Mesendoderm (in vitro differentiated cells): ENCODE data around the gene THRA.

Experiments used
- DNase-seq: peaks from one replicate; pipeline ENCODE4 v3.0.0; 2013
- H2AK5ac ChIP-seq: 2 replicates; pipeline ENCODE4 v1.6.1; 2013; ENCODE audit warnings: low read length, inconsistent platforms
- H2BK120ac ChIP-seq: 2 replicates; pipeline ENCODE4 v1.6.1; 2013; ENCODE audit warnings: low read depth, mild to moderate bottlenecking, low read length, moderate library complexity, mixed read lengths
- H2BK15ac ChIP-seq: replicated peaks from 2 replicates; pipeline ENCODE4 v1.6.1; 2013; ENCODE audit warnings: low read depth, mild to moderate bottlenecking, moderate library complexity
- H2BK5ac ChIP-seq: 2 replicates; pipeline ENCODE4 v1.6.1; 2013; ENCODE audit warnings: low read length, inconsistent platforms
- H3K18ac ChIP-seq: 2 replicates; pipeline ENCODE4 v1.6.1; 2013; ENCODE audit warnings: mild to moderate bottlenecking, low read length, mixed read lengths
- H3K23ac ChIP-seq: one replicate; pipeline ENCODE4 v1.6.1; 2013; ENCODE audit warnings: low read length
- H3K27ac ChIP-seq: 2 replicates; pipeline ENCODE4 v1.5.1; 2013; ENCODE audit warnings: low read depth, mild to moderate bottlenecking, inconsistent platforms, low read length, moderate library complexity
- H3K27me3 ChIP-seq: 2 replicates; pipeline ENCODE4 v1.6.1; 2013; ENCODE audit warnings: low read length, control low read depth, mild to moderate bottlenecking, inconsistent platforms; ENCODE audit not compliant: insufficient read depth, poor library complexity
- H3K36me3 ChIP-seq: 2 replicates; pipeline ENCODE4 v1.6.1; 2013; ENCODE audit warnings: low read length, inconsistent platforms; ENCODE audit not compliant: control insufficient read depth, insufficient read depth
- H3K4ac ChIP-seq: one replicate; pipeline ENCODE4 v1.6.1; 2013; ENCODE audit warnings: low read depth, mild to moderate bottlenecking, low read length, moderate library complexity
- H3K4me1 ChIP-seq: 2 replicates; pipeline ENCODE4 v1.6.1; 2013; ENCODE audit warnings: low read depth, low read length, inconsistent platforms; ENCODE audit not compliant: control insufficient read depth
- H3K4me2 ChIP-seq: 2 replicates; pipeline ENCODE4 v1.6.1; 2013; ENCODE audit warnings: low read length
- H3K4me3 ChIP-seq: 2 replicates; pipeline ENCODE4 v1.5.1; 2013; ENCODE audit warnings: mild to moderate bottlenecking, low read length
- H3K56ac ChIP-seq: one replicate; pipeline ENCODE4 v1.6.1; 2013; ENCODE audit warnings: low read length
- H3K79me1 ChIP-seq: 2 replicates; pipeline ENCODE4 v1.6.1; 2013; ENCODE audit warnings: low read length, inconsistent platforms
- H3K79me2 ChIP-seq: 2 replicates; pipeline ENCODE4 v1.6.1; 2013; ENCODE audit warnings: mild to moderate bottlenecking, low read length; ENCODE audit not compliant: control insufficient read depth, insufficient read depth
- H3K9ac ChIP-seq: 2 replicates; pipeline ENCODE4 v1.6.1; 2013; ENCODE audit warnings: low read length, inconsistent platforms
- H4K5ac ChIP-seq: one replicate; pipeline ENCODE4 v1.6.1; 2013; ENCODE audit warnings: low read length
- H4K8ac ChIP-seq: one replicate; pipeline ENCODE4 v1.6.1; 2013; ENCODE audit warnings: low read depth, mild to moderate bottlenecking, control low read depth, low read length, moderate library complexity
- WGBS: extraction: QIAGEN DNeasy Blood & Tissue Kit; methylation state at CpG from one replicate; pipeline ENCODE4 v1.1.7; 2013; ENCODE audit warnings: low lambda C conversion rate, missing lambda C conversion rate; ENCODE audit not compliant: insufficient coverage; ENCODE audit errors: extremely low coverage; 5-methylcytosine and 5-hydroxymethylcytosine counted together

Gene THRA

DNA sequence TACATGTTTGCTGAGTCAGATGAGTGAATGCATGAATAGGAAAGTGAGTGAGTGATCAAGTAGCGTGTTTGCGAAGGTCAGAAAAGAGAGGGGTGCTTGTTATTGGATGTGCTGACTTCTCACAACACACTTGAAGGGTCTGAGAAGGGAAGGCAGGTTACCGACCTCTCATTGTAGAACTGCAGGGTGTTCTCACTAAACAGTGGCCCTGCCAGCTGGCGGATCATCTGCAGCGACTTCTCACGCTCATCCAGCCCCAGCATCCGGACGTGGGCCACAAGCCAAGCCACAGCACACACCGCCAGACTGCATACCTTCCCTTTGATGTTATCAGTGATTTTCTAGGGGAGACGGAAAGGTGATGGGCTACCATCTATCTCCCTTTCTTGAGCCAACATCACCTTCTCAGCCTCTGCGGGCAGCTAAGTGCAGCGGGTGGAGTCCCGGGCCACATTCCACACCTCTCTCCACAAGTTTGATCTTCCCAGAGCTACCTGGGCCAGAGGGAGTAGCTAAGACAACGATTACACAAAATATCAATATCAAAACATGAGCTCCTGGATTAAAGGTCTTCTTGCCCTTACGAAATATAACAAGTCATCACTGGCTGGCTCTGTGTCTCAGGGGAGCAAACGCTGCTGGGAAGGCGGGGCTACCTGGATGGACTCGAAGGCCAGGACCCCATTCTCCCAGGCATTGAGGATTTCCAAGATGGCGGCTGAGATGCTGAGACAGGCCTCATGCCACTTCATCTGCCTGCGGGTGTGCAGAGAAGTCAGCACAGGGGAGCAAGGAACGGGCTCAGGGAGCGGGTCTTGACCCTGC, 36.6 kb upstream of the THRA start:
- Histone ChIP-seq H3K9ac (no peak overlapping the region), H2BK5ac (no peak overlapping the region), H3K4me2 (no peak overlapping the region), H3K18ac (no peak overlapping the region), H3K4ac (no peak overlapping the region), H3K4me1 (no peaks in the 10 kb centered on the region), H3K4me3 (no peak overlapping the region), H3K36me3 (peaks cover 20% of the 10 kb centered on the region), H2BK120ac (no peak overlapping the region), H3K79me2 (no peaks in the 10 kb centered on the region), H3K23ac (no peak overlapping the region), H3K79me1 (no peaks in the 10 kb centered on the region), H3K27me3 (no peaks in the 10 kb centered on the region), H2BK15ac (no peak overlapping the region), H3K27ac (no peak overlapping the region), H2AK5ac (no peak overlapping the region), H4K5ac (no peak overlapping the region), H4K8ac (no peak overlapping the region), H3K56ac (peak overlapping the region; percentile 81)
- WGBS: no CpG with 5 or more reads among the region's 22 CpGs
- no peak for DNase-seq

DNA sequence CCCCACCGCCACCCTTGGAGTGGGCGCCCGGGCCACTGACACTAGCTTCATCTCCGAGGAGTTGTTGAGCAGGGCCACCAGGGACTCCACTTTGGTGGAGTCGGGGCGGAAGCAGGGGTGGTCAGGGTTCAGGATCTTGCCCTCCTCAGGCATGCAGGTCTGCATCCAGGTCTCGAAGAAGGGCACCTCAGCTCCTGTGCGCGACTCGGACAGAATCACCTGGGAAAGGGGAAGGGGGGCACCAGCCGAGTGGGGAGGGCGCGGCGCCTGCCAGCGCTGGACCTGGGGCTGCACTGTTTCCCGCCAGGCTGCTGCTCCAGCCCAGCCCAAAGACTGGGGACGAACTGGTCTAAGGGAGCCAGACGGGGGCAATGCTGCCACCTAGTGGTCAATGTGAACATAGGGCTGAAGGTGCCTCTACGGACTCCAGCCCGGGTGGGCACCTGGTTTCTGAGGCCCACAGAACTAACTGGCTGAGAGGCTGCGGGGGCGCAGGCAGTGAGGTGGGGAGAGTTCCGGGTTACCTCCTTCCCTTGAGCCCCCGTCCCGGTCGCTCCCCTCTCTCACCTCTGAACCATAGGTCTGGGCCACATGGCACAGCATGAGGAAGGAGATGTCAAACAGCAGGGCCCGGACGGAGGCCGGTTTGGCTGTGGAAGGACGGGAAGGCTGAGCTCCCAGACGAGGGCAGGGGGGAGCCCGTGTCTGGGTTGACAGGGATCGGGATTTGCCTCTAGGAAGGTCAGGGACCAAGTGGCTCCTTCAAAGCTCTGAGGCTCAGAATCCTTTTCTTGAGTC, 35.8 kb upstream of the THRA start:
- Histone ChIP-seq H3K4me2 (no peak overlapping the region), H2AK5ac (no peak overlapping the region), H3K18ac (no peak overlapping the region), H3K4me1 (no peaks in the 10 kb centered on the region), H2BK5ac (no peak overlapping the region), H3K9ac (peak overlapping the region; percentile 29), H3K4ac (no peak overlapping the region), H3K27me3 (no peaks in the 10 kb centered on the region), H2BK15ac (no peak overlapping the region), H3K36me3 (peaks cover 19% of the 10 kb centered on the region), H3K79me2 (no peaks in the 10 kb centered on the region), H2BK120ac (no peak overlapping the region), H3K27ac (no peak overlapping the region), H3K79me1 (no peaks in the 10 kb centered on the region), H4K8ac (no peak overlapping the region), H3K4me3 (no peak overlapping the region), H3K23ac (no peak overlapping the region), H4K5ac (no peak overlapping the region), H3K56ac (peak overlapping the region; percentile 81)
- peak; percentile 88 for DNase-seq
- no CpG with 5 or more reads among the region's 33 CpGs for WGBS

DNA sequence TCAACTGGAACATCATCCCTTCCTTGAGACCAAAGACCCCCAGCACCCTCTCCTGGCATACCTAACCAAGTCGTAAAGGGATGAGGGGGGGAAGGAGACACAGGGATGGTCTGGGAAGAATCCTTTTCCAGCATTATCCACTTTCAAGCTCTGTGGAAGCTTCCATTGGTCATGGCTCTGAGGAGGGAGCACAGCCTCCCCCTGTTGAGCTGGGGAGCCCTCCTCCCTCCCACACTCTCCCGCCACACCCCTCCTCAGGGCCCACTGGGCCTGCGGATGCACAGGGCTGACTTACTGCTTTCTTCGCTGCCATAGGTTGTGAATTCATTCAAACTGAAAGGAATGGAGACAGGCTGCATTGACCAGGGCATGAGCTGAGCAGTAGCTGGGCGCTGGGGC, 35.2 kb upstream of the THRA start:
- H2BK120ac ChIP-seq: no peak overlapping the region
- no peak overlapping the region for H2AK5ac ChIP-seq
- H2BK5ac ChIP-seq: no peak overlapping the region
- H3K23ac ChIP-seq: no peak overlapping the region
- no peak overlapping the region for H3K27ac ChIP-seq
- H4K5ac ChIP-seq: no peak overlapping the region
- H3K4me1 ChIP-seq: no peaks in the 10 kb centered on the region
- H3K56ac ChIP-seq: no peak overlapping the region
- H3K4me2 ChIP-seq: no peak overlapping the region
- no peak overlapping the region for H3K4me3 ChIP-seq
- no peaks in the 10 kb centered on the region for H3K79me2 ChIP-seq
- no peak overlapping the region for H2BK15ac ChIP-seq
- H3K27me3 ChIP-seq: no peaks in the 10 kb centered on the region
- no peak overlapping the region for H3K18ac ChIP-seq
- no CpG with 5 or more reads among the region's 5 CpGs for WGBS
- no peak overlapping the region for H4K8ac ChIP-seq
- no peak overlapping the region for H3K9ac ChIP-seq
- H3K4ac ChIP-seq: no peak overlapping the region
- no peak for DNase-seq
- H3K79me1 ChIP-seq: no peaks in the 10 kb centered on the region
- H3K36me3 ChIP-seq: peaks cover 19% of the 10 kb centered on the region

DNA sequence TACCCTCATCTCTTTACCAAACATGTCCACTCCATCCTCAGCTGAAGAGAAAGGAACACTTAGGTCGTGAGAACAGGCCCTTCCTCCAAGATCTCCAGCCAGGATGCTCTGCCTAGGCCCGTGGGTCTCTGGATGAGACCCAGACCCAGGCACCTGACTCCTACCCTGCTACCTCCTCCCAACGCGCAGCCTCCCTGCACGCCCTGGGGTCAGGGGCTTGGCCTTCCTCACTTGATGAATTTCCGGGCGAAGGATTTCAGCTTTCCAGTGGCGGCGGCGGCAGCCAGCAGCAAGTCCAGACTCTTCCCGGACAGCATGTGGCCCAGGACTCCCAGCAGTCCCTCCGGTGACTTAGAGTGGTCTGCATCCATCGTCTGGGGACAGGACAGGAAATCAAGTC, 34.2 kb upstream of the THRA start:
- no peak overlapping the region for H3K4me2 ChIP-seq
- H3K4me3 ChIP-seq: no peak overlapping the region
- no peak overlapping the region for H2BK5ac ChIP-seq
- H3K4ac ChIP-seq: no peak overlapping the region
- H2BK120ac ChIP-seq: no peak overlapping the region
- DNase-seq: no peak
- H3K18ac ChIP-seq: no peak overlapping the region
- H4K8ac ChIP-seq: no peak overlapping the region
- no peaks in the 10 kb centered on the region for H3K4me1 ChIP-seq
- H4K5ac ChIP-seq: no peak overlapping the region
- no peak overlapping the region for H3K23ac ChIP-seq
- H3K27ac ChIP-seq: no peak overlapping the region
- H3K9ac ChIP-seq: no peak overlapping the region
- no peaks in the 10 kb centered on the region for H3K27me3 ChIP-seq
- peaks cover 17% of the 10 kb centered on the region for H3K36me3 ChIP-seq
- WGBS: no CpG with 5 or more reads among the region's 13 CpGs
- no peaks in the 10 kb centered on the region for H3K79me1 ChIP-seq
- no peak overlapping the region for H2BK15ac ChIP-seq
- no peak overlapping the region for H2AK5ac ChIP-seq
- H3K56ac ChIP-seq: no peak overlapping the region
- H3K79me2 ChIP-seq: no peaks in the 10 kb centered on the region

DNA sequence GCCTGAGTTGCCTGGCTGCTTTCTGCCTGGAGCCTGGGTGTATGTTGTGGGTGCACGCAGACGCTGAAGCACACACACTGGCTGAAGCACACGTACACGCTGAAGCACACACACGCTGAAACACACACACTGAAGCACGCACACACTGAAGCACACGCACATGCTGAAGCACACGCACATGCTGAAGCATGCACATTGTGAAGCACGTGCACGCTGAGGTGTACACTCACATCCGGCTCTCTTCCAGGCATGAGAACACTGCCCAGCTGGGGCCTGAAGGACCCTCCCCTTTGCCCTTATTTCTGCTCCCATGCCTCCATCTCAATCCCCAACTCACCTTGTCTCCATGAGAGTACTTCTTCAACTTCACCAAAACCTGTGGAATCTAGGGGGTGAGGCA, 31.1 kb upstream of the THRA start:
- H3K56ac ChIP-seq: no peak overlapping the region
- H3K4ac ChIP-seq: no peak overlapping the region
- DNase-seq: no peak
- no peak overlapping the region for H2BK5ac ChIP-seq
- H3K79me1 ChIP-seq: no peaks in the 10 kb centered on the region
- H2BK15ac ChIP-seq: no peak overlapping the region
- H3K4me3 ChIP-seq: no peak overlapping the region
- no peak overlapping the region for H4K5ac ChIP-seq
- no peak overlapping the region for H4K8ac ChIP-seq
- H3K18ac ChIP-seq: no peak overlapping the region
- peaks cover 15% of the 10 kb centered on the region for H3K36me3 ChIP-seq
- no peaks in the 10 kb centered on the region for H3K4me1 ChIP-seq
- H3K27me3 ChIP-seq: no peaks in the 10 kb centered on the region
- H2BK120ac ChIP-seq: no peak overlapping the region
- WGBS: no CpG with 5 or more reads among the region's 11 CpGs
- no peak overlapping the region for H3K4me2 ChIP-seq
- H3K9ac ChIP-seq: no peak overlapping the region
- no peak overlapping the region for H3K23ac ChIP-seq
- H2AK5ac ChIP-seq: no peak overlapping the region
- H3K79me2 ChIP-seq: no peaks in the 10 kb centered on the region
- H3K27ac ChIP-seq: no peak overlapping the region
